Naive thymus-derived CD4-positive, alpha-beta T cell (primary cell): ENCODE data around the gene STEAP2. TPM values are rescaled to one million over a fixed set of nuclear protein-coding genes. Genes with fewer than 3 reads are reported as not detected.

Experiments
- ATAC-seq: fragments of 150-1000 bp; cut with Tn5 transposase; 2 replicates; pipeline ENCODE4 v1.10.0; 2021; ENCODE audit warnings: mild to moderate bottlenecking, moderate library complexity
- CTCF ChIA-PET: fragments of 350-600 bp; sonication (Branson Sonifier 250); formaldehyde crosslinking; loops from one replicate; lab custom pipeline; 2021; ENCODE audit warnings: antibody characterized with exemption; lab: Charles Lee
- POLR2A ChIA-PET: fragments of 350-600 bp; sonication (Branson Sonifier 250); formaldehyde crosslinking; loops from one replicate; lab custom pipeline; 2021; ENCODE audit warnings: antibody characterized with exemption, inconsistent platforms; lab: Charles Lee
- DNase-seq, 9 donors: peaks; one replicate each; pipeline versions ENCODE4 v3.0.0 to v3.0.0-alpha.2; 2020 to 2022; ENCODE audit warnings: mixed read lengths in 1 of 9
- H3K27ac ChIP-seq: one replicate; pipeline ENCODE4 v1.7.0; 2013; ENCODE audit warnings: mild to moderate bottlenecking, low read depth, low read length, moderate library complexity
- H3K27me3 ChIP-seq, 2 donors: one replicate each; pipeline ENCODE4 v1.7.0; 2013; ENCODE audit warnings: low read length in 2 of 2, mild to moderate bottlenecking in 2 of 2, moderate library complexity in 2 of 2; ENCODE audit not compliant: control insufficient read depth in 2 of 2, insufficient read depth in 2 of 2
- H3K36me3 ChIP-seq, 3 experiments: 1 replicate in 2 of 3; 2 replicates in 1 of 3; pipeline ENCODE4 v1.7.0; 2013; ENCODE audit warnings: low read length in 3 of 3, mild to moderate bottlenecking in 3 of 3, moderate library complexity in 1 of 3; ENCODE audit not compliant: insufficient read depth in 3 of 3, control insufficient read depth in 2 of 3
- H3K4me1 ChIP-seq, 2 donors: one replicate each; pipeline ENCODE4 v1.7.0; 2013; ENCODE audit warnings: low read length in 2 of 2, mild to moderate bottlenecking in 2 of 2, moderate library complexity in 1 of 2; ENCODE audit not compliant: control insufficient read depth in 2 of 2, insufficient read depth in 2 of 2
- H3K4me3 ChIP-seq: 2 replicates; pipeline ENCODE4 v1.7.0; 2013; ENCODE audit warnings: mild to moderate bottlenecking, low read length
- H3K9me3 ChIP-seq, 3 experiments: 1 replicate in 2 of 3; 2 replicates in 1 of 3; pipeline ENCODE4 v1.7.0; 2013; ENCODE audit warnings: low read length in 3 of 3; ENCODE audit not compliant: control insufficient read depth in 2 of 3
- H3K27ac Mint-ChIP-seq, 9 donors: one replicate each; pipeline ENCODE4 v1.8.0; 2020 to 2022; ENCODE audit warnings: mixed read lengths in 9 of 9, mild to moderate bottlenecking in 8 of 9, moderate library complexity in 5 of 9, inconsistent platforms in 2 of 9
- H3K27me3 Mint-ChIP-seq, 5 donors: one replicate each; pipeline ENCODE4 v1.8.0; 2021 to 2022; ENCODE audit warnings: mixed read lengths in 5 of 5, mild to moderate bottlenecking in 1 of 5
- H3K36me3 Mint-ChIP-seq, 5 donors: one replicate each; pipeline ENCODE4 v1.8.0; 2020 to 2022; ENCODE audit warnings: mixed read lengths in 5 of 5, mild to moderate bottlenecking in 3 of 5, inconsistent platforms in 1 of 5
- H3K4me1 Mint-ChIP-seq, 7 donors: one replicate each; pipeline ENCODE4 v1.8.0; 2020 to 2022; ENCODE audit warnings: mixed read lengths in 7 of 7, mild to moderate bottlenecking in 3 of 7, inconsistent platforms in 1 of 7
- H3K4me3 Mint-ChIP-seq, 10 donors: one replicate each; pipeline ENCODE4 v1.8.0; 2020 to 2022; ENCODE audit warnings: mild to moderate bottlenecking in 10 of 10, mixed read lengths in 10 of 10, moderate library complexity in 6 of 10, inconsistent platforms in 2 of 10
- H3K9me3 Mint-ChIP-seq, 11 donors: one replicate each; pipeline ENCODE4 v1.8.0; 2020 to 2022; ENCODE audit warnings: mixed read lengths in 11 of 11, mild to moderate bottlenecking in 4 of 11, inconsistent platforms in 1 of 11, moderate library complexity in 1 of 11
- intact Hi-C, 2 donors: fragments of 100-400 bp; cut with micrococcal nuclease; formaldehyde crosslinking; loops; one replicate each; pipeline ENCODE4 v1.15.1; 2023
- polyA plus RNA-seq, 2 donors: library from polyadenylated mRNA; unstranded; fragments of 300-500 nt; fragmentation: Illumina TruSeq; gene quantifications; one replicate each; pipeline ENCODE4 v1.2.3, GENCODE V29; 2021
- total RNA-seq, 6 experiments: library from RNA in 5 of 6; stranded (reverse) in 5 of 6; gene quantifications; 1 replicate in 5 of 6; 2 replicates in 1 of 6; pipeline ENCODE4 v1.2.3 and lab custom pipeline; 2021 to 2026

Gene STEAP2
- total and polyA plus RNA-seq, 7 experiments from 2014 or later: 0.05 TPM; not detected in 6

- H3K27me3 ChIP-seq: no peaks in the 10 kb centered on the region
- no peaks in the 10 kb centered on the region for H3K4me1 Mint-ChIP-seq
- DNase-seq (no peak), ATAC-seq (no peak)
- H3K27me3 Mint-ChIP-seq: peaks cover 0 to 4% (median 0%) of the 10 kb centered on the region in 5 donors
- H3K36me3 ChIP-seq: no peaks in the 10 kb centered on the region
- peaks cover 0 to 1% (median 0%) of the 10 kb centered on the region in 5 donors for H3K36me3 Mint-ChIP-seq
- peaks cover 0 to 18% (median 0%) of the 10 kb centered on the region in 3 experiments for H3K9me3 ChIP-seq
- no peaks in the 10 kb centered on the region for H3K4me1 ChIP-seq
- CTCF ChIA-PET: no interaction called here
- POLR2A ChIA-PET: interaction anchor here (0.6 kb wide), 1 partner anchor 259 kb away, joined by 3 read pairs; no protein-coding TSS in a partner anchor
- intact Hi-C loops: no loop called here
- no peak overlapping the region for H3K27ac Mint-ChIP-seq
- H3K4me3 Mint-ChIP-seq: no peak overlapping the region
- no peak overlapping the region for H3K27ac ChIP-seq
- no peak overlapping the region for H3K4me3 ChIP-seq
- H3K9me3 Mint-ChIP-seq: peaks cover 4 to 31% (median 11%) of the 10 kb centered on the region in 11 donors
Observed at GRCh38 chr7:90188281-90188680, 23.3 kb upstream of the STEAP2 start.

- POLR2A ChIA-PET: no interaction called here
- H3K4me1 ChIP-seq: no peaks in the 10 kb centered on the region
- intact Hi-C loops: no loop called here
- ATAC-seq: no peak
- H3K4me3 ChIP-seq: no peak overlapping the region
- Mint-ChIP-seq H3K4me3 (no peak overlapping the region), H3K27ac (no peak overlapping the region), H3K27me3 (peaks cover 0 to 6% (median under 1%) of the 10 kb centered on the region in 5 donors), H3K36me3 (no peaks in the 10 kb centered on the region), H3K4me1 (no peaks in the 10 kb centered on the region), H3K9me3 (peaks cover 2 to 39% (median 11%) of the 10 kb centered on the region in 11 donors)
- no peaks in the 10 kb centered on the region for H3K27me3 ChIP-seq
- no peak overlapping the region for H3K27ac ChIP-seq
- CTCF ChIA-PET: no interaction called here
- no peaks in the 10 kb centered on the region for H3K36me3 ChIP-seq
- DNase-seq: no peak
- peaks cover 0 to 18% (median 0%) of the 10 kb centered on the region in 3 experiments for H3K9me3 ChIP-seq
Observed at GRCh38 chr7:90190995-90191394, 20.5 kb upstream of the STEAP2 start.

DNA sequence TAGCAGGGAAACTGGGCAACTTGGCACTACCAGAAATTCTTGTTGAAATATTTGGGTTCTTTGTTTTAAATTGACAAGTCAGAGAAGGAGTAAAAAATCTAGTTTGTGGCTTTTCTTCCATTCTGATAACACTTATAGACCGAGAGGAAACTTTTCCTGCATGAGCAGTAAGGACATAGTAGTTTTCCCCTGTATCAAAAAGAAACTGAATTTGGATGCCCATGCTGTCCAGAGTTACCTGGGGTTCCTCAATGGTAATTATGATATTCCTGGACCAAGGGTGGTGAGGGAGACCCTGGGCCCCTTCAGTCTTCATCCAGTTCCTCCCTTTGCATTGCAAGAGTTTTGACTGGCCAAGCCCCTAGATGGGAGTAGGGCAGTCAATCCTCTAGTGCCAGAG is 19.9 kb upstream of the STEAP2 start:
- H3K4me1 Mint-ChIP-seq: no peaks in the 10 kb centered on the region
- Histone ChIP-seq H3K36me3 (no peaks in the 10 kb centered on the region), H3K9me3 (peaks cover 0 to 18% (median 0%) of the 10 kb centered on the region in 3 experiments), H3K4me3 (no peak overlapping the region), H3K27ac (no peak overlapping the region), H3K27me3 (no peaks in the 10 kb centered on the region), H3K4me1 (no peaks in the 10 kb centered on the region)
- intact Hi-C loops: no loop called here
- DNase-seq: no peak
- H3K36me3 Mint-ChIP-seq: no peaks in the 10 kb centered on the region
- POLR2A ChIA-PET: no interaction called here
- H3K27me3 Mint-ChIP-seq: peaks cover 0 to 10% (median 4%) of the 10 kb centered on the region in 5 donors
- CTCF ChIA-PET: no interaction called here
- H3K9me3 Mint-ChIP-seq: peaks cover 2 to 39% (median 11%) of the 10 kb centered on the region in 11 donors
- no peak overlapping the region for H3K27ac Mint-ChIP-seq
- ATAC-seq: no peak
- H3K4me3 Mint-ChIP-seq: no peak overlapping the region

DNA sequence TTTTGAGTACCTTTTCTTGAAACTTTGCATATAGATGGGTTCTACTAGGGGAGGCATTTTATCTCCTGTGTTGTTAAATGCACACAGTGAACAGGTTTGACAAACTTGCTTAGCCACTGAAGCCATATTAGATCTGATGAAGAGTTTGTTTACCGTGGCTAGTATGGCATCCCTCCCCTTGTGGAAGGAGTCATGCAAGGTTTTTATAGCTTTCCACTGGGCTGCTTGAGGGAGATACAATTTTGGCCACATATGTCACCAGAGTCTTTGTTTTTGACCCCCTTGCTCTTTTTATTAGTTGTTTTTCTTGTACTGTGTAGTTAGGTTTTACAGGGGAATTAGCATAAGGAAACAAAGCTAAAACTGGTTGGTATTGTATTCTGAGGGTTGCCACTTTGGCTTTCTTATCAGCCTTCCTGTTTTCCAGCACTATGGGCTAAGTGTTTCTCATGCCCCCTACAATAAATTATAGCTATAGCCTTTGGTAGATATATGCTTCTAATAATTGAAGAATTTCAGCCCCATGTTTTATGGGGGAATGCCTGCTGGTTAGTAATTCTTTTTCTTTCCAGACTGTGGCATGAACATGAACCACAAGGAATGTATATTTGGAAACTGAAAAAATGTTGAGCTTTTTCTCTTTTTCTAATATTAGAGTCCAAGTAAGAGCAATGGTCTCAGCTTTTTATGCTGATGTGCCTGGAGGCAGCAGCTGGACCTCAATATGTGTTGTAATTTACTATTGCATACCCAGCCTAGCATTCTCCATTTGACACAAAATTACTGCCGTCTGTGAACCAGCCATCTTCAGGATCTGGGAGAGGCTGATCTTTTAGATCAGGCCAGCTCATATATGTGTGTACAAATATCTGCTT is 18.4 kb upstream of the STEAP2 start:
- Histone ChIP-seq H3K27ac (no peak overlapping the region), H3K27me3 (no peaks in the 10 kb centered on the region), H3K4me3 (no peak overlapping the region), H3K36me3 (no peaks in the 10 kb centered on the region), H3K4me1 (no peaks in the 10 kb centered on the region), H3K9me3 (peaks cover 0 to 18% (median 0%) of the 10 kb centered on the region in 3 experiments)
- intact Hi-C loops: no loop called here
- Mint-ChIP-seq H3K4me3 (no peak overlapping the region), H3K9me3 (peaks cover 2 to 39% (median 11%) of the 10 kb centered on the region in 11 donors), H3K27me3 (peaks cover 0 to 10% (median 4%) of the 10 kb centered on the region in 5 donors), H3K27ac (no peak overlapping the region), H3K36me3 (no peaks in the 10 kb centered on the region), H3K4me1 (no peaks in the 10 kb centered on the region)
- ATAC-seq (no peak), DNase-seq (no peak)
- ChIA-PET CTCF (no interaction called here), POLR2A (no interaction called here)

DNA sequence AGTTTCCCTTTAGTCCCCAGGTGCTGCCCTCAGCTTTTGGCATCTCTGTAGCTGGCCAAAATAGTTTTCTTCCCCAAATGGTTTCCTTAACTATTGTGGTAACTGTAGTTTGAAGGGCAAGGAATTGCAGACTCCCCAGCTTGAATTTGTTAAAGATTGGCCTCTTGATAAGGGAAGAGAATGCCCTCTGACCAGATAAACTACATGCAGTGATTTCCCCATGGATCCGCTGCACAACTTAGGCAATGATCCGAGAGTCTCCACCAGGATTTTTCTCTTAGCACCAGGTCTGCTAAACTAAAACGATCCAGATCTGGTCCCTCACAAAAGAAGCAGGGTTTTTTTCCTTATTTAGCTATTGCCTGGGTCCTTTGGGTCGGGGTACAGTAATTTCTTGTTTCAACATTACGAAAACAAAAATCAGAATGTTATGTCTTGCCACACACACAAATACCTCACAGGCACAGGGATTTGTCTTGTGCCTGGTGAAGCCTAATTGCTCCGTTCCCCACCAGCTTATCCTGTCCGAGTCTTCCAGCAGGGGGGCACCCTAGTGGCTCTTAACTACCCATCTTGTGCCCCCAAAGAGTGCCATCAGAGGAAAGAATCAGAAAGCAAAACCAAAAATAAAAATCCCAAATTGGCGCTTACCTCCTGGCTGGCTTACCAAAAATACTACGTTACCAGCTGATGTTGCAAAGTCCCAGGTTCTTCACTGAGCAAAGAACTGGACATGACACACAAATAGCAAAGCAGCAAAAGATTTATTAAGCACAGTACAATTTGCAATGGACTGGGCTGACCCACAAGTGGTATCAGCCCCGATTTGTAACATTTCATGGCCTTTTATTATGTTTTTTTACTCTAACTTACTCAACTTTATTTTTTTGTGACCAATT is 16.4 kb upstream of the STEAP2 start:
- H3K9me3 ChIP-seq: peaks cover 0 to 18% (median 0%) of the 10 kb centered on the region in 3 experiments
- H3K27me3 ChIP-seq: no peaks in the 10 kb centered on the region
- no peak overlapping the region for H3K4me3 Mint-ChIP-seq
- H3K4me3 ChIP-seq: no peak overlapping the region
- intact Hi-C loops: no loop called here
- no peaks in the 10 kb centered on the region for H3K4me1 Mint-ChIP-seq
- H3K27me3 Mint-ChIP-seq: peaks cover 0 to 10% (median under 1%) of the 10 kb centered on the region in 5 donors
- H3K9me3 Mint-ChIP-seq: peaks cover under 1 to 35% (median 9%) of the 10 kb centered on the region in 11 donors
- H3K36me3 ChIP-seq: no peaks in the 10 kb centered on the region
- DNase-seq: no peak
- no peak overlapping the region for H3K27ac Mint-ChIP-seq
- CTCF ChIA-PET: no interaction called here
- POLR2A ChIA-PET: no interaction called here
- ATAC-seq: no peak
- no peaks in the 10 kb centered on the region for H3K36me3 Mint-ChIP-seq
- H3K27ac ChIP-seq: no peak overlapping the region
- no peaks in the 10 kb centered on the region for H3K4me1 ChIP-seq

DNA sequence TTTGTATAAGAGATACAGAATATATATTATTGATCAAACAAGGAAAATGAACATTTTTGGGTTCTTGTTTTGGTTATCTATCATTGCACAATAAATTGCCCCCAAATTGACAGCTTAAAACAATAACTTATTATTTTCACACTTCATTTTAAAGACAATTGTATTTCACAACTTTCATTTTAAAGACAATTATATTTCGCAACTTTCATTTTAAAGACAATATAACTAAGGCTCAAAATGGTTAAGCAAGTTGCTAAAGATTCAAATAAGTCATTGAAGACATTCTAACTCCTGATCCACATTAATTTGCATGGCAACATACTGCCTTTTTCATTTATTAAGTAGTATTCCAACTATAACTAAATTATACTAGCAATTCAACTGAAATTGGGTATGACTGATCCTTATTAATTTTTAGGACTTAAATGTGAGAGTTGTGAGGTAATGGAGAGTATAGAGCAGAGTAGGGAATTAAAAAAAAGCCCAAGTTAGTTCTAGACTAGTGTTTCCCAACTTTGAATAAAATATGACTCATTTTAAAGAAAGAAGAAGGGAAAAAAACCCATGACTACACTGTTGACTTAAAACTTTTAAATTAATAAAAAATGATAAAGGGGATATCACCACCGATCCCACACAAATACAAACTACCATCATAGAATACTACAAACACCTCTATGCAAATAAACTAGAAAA is 9.9 kb upstream of the STEAP2 start:
- Mint-ChIP-seq H3K27me3 (peaks cover 0 to 8% (median 0%) of the 10 kb centered on the region in 5 donors), H3K4me1 (no peaks in the 10 kb centered on the region)

More for the DNA sequence above, 9.9 kb upstream of the STEAP2 start:
- CTCF ChIA-PET: no interaction called here
- Histone ChIP-seq H3K4me3 (no peak overlapping the region), H3K36me3 (no peaks in the 10 kb centered on the region), H3K9me3 (no peaks in the 10 kb centered on the region), H3K27me3 (no peaks in the 10 kb centered on the region), H3K27ac (no peak overlapping the region), H3K4me1 (no peaks in the 10 kb centered on the region)
- POLR2A ChIA-PET: no interaction called here
- Mint-ChIP-seq H3K4me3 (no peak overlapping the region), H3K9me3 (peaks cover 0 to 4% (median 0%) of the 10 kb centered on the region in 11 donors), H3K27ac (no peak overlapping the region), H3K36me3 (no peaks in the 10 kb centered on the region)
- ATAC-seq (no peak), DNase-seq (no peak)
- intact Hi-C loops: no loop called here
